Kidney epithelial cell (primary cell): ENCODE results near the gene FKBP6. TPM values are rescaled to one million over a fixed set of nuclear protein-coding genes. Genes with fewer than 3 reads are reported as not detected.

ENCODE experiments used
- DNase-seq: peaks from one replicate; pipeline ENCODE4 v3.0.0-alpha.2; 2010; ENCODE audit warnings: low read depth
- H3K27me3 ChIP-seq: 2 replicates; pipeline ENCODE4 v1.6.0; 2011; ENCODE audit warnings: low read length; ENCODE audit not compliant: control insufficient read depth, insufficient read depth
- H3K36me3 ChIP-seq: 2 replicates; pipeline ENCODE4 v1.5.1; 2011; ENCODE audit warnings: low read length; ENCODE audit not compliant: control insufficient read depth, insufficient read depth
- H3K4me3 ChIP-seq: 2 replicates; pipeline ENCODE4 v1.5.1; 2011; ENCODE audit warnings: low read depth, mild to moderate bottlenecking, control low read depth, low read length
- total RNA-seq: library from RNA; depleted of rRNA; stranded (reverse); fragments of >200 nt; gene quantifications from 2 replicates; pipeline ENCODE4 v1.2.3, GENCODE V29; 2015
- TF ChIP-seq, protein P1 (sequence below): IDR thresholded peaks from 2 replicates; pipeline ENCODE4 v1.5.1; 2011; ENCODE audit warnings: mild to moderate bottlenecking, moderate library complexity, low read length, control low read depth, inconsistent platforms; ENCODE audit not compliant: insufficient read depth, poor library complexity, severe bottlenecking

The FKBP6 gene
- total RNA-seq, 1 donor from 2014 or later: not detected

DNA sequence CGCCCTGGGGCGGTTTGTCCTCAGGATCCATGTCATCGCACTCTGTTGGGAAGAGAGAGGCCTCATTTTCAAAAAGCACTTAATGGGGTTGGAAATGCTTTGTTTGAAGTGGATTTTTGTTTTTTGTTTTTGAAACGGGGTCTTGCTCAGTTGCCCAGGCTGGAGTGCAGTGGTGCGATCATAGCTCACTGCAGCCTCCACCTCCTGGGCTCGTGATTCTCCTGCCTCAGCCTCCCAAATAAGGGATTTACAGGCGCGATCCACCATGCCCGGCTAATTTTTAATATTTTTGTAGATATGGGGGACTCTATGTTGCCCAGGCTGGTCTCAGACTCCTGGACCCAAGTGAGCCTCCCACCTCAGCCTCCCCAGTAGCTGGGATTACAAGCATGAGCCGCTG is 735 bp downstream of the FKBP6 start:
- Histone ChIP-seq H3K4me3 (no peak overlapping the region), H3K36me3 (no peaks in the 10 kb centered on the region), H3K27me3 (no peaks in the 10 kb centered on the region)
- DNase-seq: no peak
- TF ChIP-seq, protein P1, sequence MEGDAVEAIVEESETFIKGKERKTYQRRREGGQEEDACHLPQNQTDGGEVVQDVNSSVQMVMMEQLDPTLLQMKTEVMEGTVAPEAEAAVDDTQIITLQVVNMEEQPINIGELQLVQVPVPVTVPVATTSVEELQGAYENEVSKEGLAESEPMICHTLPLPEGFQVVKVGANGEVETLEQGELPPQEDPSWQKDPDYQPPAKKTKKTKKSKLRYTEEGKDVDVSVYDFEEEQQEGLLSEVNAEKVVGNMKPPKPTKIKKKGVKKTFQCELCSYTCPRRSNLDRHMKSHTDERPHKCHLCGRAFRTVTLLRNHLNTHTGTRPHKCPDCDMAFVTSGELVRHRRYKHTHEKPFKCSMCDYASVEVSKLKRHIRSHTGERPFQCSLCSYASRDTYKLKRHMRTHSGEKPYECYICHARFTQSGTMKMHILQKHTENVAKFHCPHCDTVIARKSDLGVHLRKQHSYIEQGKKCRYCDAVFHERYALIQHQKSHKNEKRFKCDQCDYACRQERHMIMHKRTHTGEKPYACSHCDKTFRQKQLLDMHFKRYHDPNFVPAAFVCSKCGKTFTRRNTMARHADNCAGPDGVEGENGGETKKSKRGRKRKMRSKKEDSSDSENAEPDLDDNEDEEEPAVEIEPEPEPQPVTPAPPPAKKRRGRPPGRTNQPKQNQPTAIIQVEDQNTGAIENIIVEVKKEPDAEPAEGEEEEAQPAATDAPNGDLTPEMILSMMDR: no peak

GRCh38 chr7:73329861-73330581 is 2.1 kb downstream of the FKBP6 start:
- no peaks in the 10 kb centered on the region for H3K27me3 ChIP-seq
- no peak for DNase-seq
- H3K36me3 ChIP-seq: no peaks in the 10 kb centered on the region
- TF ChIP-seq, protein P1: no peak
- H3K4me3 ChIP-seq: no peak overlapping the region

DNA sequence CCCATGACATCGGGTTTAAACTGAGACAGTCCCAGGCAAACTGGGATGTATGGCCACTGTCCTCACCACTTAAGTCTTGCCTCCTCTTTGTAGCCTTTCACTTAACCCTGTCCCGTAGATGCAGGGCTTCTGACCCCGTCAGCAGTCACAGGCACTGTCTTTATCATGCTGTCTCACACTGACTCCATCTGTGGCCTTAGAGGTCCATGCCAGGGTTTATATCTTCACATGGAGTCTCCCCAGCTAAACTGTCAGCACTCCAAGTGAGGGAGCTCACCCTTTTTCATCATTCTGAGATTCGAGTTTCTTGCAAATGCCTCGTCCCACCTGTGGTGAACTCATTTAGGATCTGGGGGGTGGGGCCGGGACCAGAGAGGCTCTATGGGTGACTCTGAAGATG is 2.8 kb downstream of the FKBP6 start:
- TF ChIP-seq, protein P1: no peak
- peaks cover 3% of the 10 kb centered on the region for H3K27me3 ChIP-seq
- no peaks in the 10 kb centered on the region for H3K36me3 ChIP-seq
- no peak overlapping the region for H3K4me3 ChIP-seq
- DNase-seq: no peak

DNA sequence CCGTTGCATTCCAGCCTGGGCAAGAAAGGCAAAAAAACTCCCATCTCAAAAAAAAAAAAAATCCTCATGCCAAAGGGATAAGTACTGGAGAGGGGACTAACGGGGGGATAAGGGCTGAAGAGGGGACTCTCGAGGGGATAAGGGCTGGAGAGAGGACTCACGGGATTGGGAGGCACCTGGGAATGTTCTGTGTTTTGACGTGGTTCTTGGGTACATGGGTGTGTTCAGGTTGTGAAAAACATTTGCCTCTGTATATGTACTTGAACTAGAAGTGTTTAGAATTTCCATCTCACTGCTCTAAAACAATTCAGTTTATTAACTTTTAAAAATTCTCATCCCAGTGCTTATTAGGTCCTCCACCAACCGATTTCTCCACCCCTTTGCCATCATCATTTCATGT is 4.5 kb downstream of the FKBP6 start:
- DNase-seq: no peak
- TF ChIP-seq, protein P1: no peak
- no peak overlapping the region for H3K4me3 ChIP-seq
- H3K36me3 ChIP-seq: no peaks in the 10 kb centered on the region
- peaks cover 3% of the 10 kb centered on the region for H3K27me3 ChIP-seq

GRCh38 chr7:73338321-73338720 is 10.4 kb downstream of the FKBP6 start:
- no peak for DNase-seq
- Histone ChIP-seq H3K36me3 (no peaks in the 10 kb centered on the region), H3K27me3 (peaks cover 3% of the 10 kb centered on the region), H3K4me3 (no peak overlapping the region)
- TF ChIP-seq, protein P1: no peak

DNA sequence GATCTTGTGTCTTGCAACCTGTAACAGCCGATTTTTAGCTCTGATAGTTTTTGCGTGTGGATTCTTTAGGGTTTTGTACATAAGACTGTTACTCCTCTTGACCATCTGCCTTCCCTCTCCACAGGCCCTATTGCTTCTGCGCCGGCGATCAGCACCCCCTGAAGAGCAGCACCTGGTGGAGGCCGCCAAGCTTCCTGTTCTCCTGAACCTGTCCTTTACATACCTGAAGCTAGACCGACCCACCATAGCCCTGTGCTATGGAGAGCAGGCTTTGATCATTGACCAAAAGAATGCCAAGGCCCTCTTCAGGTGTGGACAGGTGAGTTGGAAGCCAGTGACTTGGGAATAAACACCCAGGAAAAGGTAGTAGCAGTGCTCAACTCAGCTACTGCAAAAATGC is 12.6 kb downstream of the FKBP6 start:
- Histone ChIP-seq H3K27me3 (peaks cover 6% of the 10 kb centered on the region), H3K36me3 (no peaks in the 10 kb centered on the region), H3K4me3 (no peak overlapping the region)
- TF ChIP-seq, protein P1: no peak
- DNase-seq: no peak
